Measurements from ENCODE around the gene ISG20. TPM values are rescaled to one million over a fixed set of nuclear protein-coding genes. Genes with fewer than 3 reads are reported as not detected.

Gene ISG20
- polyA plus RNA-seq, 1 experiment = 4.2 TPM

DNA sequence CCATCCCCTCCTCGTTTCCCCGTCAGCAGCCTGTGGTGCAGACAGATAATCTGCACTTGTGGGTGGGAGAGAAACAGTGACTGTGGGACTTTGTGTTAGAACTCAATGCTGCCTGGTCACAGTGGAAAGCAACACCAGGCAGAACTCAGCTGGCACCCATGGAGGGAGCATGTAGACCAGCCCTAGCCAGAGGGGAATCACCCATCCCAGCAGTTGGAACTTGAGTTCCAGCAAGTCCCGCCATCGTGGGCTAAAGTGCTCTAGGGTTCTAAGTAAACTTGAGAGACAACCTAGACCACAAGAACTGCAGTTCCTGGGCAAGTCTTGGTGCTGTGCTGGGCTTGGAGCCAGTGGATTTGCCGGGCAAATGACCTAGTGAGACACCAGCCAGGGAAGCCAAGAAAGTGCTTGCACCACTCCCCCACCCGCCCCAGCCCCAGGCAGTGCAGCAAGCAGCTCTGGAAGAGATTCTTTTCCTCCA is 24.4 kb downstream of the ISG20 start:
- Histone ChIP-seq H3K36me3 (ENCODE audit: control insufficient read depth, insufficient read depth, low read length) (no peaks in the 10 kb centered on the region), H3K27me3 (ENCODE audit: control insufficient read depth, insufficient read depth, low read length) (peaks cover 1% of the 10 kb centered on the region; the same call in 1 of the 2 replicates), H3K4me3 (ENCODE audit: low read depth, low read length) (no peak overlapping the region)
- CTCF ChIA-PET = interaction anchor here (1.1 kb wide), 1 partner anchor 165 kb away, joined by 3 read pairs; no protein-coding TSS in a partner anchor
- POLR2A ChIA-PET = no interaction called here
- TF ChIP-seq, protein P1, sequence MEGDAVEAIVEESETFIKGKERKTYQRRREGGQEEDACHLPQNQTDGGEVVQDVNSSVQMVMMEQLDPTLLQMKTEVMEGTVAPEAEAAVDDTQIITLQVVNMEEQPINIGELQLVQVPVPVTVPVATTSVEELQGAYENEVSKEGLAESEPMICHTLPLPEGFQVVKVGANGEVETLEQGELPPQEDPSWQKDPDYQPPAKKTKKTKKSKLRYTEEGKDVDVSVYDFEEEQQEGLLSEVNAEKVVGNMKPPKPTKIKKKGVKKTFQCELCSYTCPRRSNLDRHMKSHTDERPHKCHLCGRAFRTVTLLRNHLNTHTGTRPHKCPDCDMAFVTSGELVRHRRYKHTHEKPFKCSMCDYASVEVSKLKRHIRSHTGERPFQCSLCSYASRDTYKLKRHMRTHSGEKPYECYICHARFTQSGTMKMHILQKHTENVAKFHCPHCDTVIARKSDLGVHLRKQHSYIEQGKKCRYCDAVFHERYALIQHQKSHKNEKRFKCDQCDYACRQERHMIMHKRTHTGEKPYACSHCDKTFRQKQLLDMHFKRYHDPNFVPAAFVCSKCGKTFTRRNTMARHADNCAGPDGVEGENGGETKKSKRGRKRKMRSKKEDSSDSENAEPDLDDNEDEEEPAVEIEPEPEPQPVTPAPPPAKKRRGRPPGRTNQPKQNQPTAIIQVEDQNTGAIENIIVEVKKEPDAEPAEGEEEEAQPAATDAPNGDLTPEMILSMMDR (IDR thresholded peaks at IDR 0.05; ENCODE audit: insufficient read depth, low read depth, low read length) = no peak
- DNase-seq (ENCODE audit: low read depth) = no peak

DNA sequence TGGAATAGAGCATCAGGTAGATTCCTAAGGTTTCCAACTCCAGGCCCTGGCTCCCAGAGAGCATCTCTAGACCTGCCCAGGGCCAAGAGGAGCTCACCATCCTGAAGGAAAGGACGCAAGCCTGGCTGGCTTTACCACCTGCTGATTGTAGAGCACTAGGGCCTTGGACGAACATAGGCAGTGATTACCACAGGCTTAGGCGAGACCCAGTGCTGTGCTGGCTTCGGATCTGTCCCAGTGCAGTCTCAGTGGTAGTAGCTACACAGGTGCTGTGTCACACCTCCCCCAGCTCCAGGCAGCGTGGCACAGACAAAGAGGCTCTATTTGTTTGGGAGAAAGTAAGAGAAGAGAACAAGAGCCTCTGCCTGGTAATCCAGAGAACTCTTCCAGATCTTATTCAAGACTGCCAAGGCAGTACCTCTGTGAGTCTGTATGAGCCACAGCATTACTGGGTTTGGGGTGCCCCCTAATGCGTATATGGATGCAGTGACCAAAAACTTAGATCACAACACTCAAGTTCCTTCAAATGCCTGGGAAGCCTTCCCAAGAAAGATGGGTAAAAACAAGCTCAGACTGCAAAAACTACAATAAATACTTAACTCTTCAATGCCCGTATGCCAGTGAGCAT is 25.4 kb downstream of the ISG20 start:
- H3K27me3 ChIP-seq (ENCODE audit: control insufficient read depth, insufficient read depth, low read length) = no peaks in the 10 kb centered on the region; the same call in 1 of the 2 replicates
- no peaks in the 10 kb centered on the region for H3K36me3 ChIP-seq (ENCODE audit: control insufficient read depth, insufficient read depth, low read length)
- no peak overlapping the region for H3K4me3 ChIP-seq (ENCODE audit: low read depth, low read length)
- no peak for DNase-seq (ENCODE audit: low read depth)
- TF ChIP-seq, protein P1 (IDR thresholded peaks at IDR 0.05; ENCODE audit: insufficient read depth, low read depth, low read length) = no peak
- CTCF ChIA-PET = interaction anchor here (0.6 to 1.5 kb wide), 3 partner anchors 11 to 164 kb away, joined by 3 read pairs; no protein-coding TSS in a partner anchor
- POLR2A ChIA-PET = no interaction called here

DNA sequence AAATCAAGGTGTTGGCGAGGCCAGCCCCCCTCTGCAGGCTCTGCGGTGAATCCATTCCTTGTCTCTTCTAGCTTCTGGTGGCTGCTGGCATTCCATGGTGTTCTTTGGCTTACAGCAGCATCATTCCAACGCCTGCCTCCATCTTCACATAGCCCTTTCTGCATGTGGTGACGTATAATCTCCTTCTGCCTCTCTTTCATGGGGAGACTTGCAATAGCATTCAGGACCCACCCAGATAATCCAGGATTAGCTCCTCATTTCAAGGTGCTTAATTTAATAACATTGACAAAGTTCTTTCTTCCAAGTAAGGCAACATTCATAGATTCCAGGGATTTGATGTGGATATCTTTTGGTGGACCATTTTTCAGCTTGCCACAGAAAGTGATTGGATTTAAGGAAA is 35.8 kb downstream of the ISG20 start:
- CTCF ChIA-PET = interaction anchor here (1.5 kb wide), 1 partner anchor 26 kb away, joined by 3 read pairs; no protein-coding TSS in a partner anchor

DNA sequence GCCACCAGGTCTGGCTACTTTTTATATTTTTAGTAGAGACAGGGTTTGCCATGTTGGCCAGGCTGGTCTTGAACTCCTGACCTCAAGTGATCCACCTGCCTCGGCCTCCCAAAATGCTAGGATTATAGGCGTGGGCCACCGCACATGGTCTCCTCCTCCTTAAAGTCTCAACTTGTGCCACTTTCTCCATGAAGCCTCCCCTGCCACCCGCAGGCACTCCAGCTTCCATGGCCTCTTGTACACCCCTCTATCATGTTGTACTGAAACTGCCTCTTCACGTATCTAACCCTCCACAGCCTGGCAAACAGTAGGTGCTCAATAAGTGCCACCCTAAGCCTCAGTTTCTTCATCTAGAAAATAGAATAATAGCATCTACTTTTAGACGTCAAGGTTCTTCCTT is 39.9 kb downstream of the ISG20 start:
- no peak overlapping the region for H3K4me3 ChIP-seq (ENCODE audit: low read depth, low read length)
- POLR2A ChIA-PET = no interaction called here
- CTCF ChIA-PET = interaction anchor here (0.5 kb wide), 1 partner anchor 23 kb away, joined by 3 read pairs; no protein-coding TSS in a partner anchor
- TF ChIP-seq, protein P1 (IDR thresholded peaks at IDR 0.05; ENCODE audit: insufficient read depth, low read depth, low read length) = no peak
- no peaks in the 10 kb centered on the region for H3K36me3 ChIP-seq (ENCODE audit: control insufficient read depth, insufficient read depth, low read length)
- peaks cover 5% of the 10 kb centered on the region; the same call in 1 of the 2 replicates for H3K27me3 ChIP-seq (ENCODE audit: control insufficient read depth, insufficient read depth, low read length)
- no peak for DNase-seq (ENCODE audit: low read depth)

More for the DNA sequence above, 35.8 kb downstream of the ISG20 start:
- TF ChIP-seq, protein P1 (IDR thresholded peaks at IDR 0.05; ENCODE audit: insufficient read depth, low read depth, low read length) = no peak
- DNase-seq (ENCODE audit: low read depth) = no peak
- Histone ChIP-seq H3K4me3 (ENCODE audit: low read depth, low read length) (no peak overlapping the region), H3K36me3 (ENCODE audit: control insufficient read depth, insufficient read depth, low read length) (no peaks in the 10 kb centered on the region), H3K27me3 (ENCODE audit: control insufficient read depth, insufficient read depth, low read length) (0 out of 2 replicates have a peak, but pooled peaks cover 4% of the 10 kb centered on the region)
- POLR2A ChIA-PET = no interaction called here

DNA sequence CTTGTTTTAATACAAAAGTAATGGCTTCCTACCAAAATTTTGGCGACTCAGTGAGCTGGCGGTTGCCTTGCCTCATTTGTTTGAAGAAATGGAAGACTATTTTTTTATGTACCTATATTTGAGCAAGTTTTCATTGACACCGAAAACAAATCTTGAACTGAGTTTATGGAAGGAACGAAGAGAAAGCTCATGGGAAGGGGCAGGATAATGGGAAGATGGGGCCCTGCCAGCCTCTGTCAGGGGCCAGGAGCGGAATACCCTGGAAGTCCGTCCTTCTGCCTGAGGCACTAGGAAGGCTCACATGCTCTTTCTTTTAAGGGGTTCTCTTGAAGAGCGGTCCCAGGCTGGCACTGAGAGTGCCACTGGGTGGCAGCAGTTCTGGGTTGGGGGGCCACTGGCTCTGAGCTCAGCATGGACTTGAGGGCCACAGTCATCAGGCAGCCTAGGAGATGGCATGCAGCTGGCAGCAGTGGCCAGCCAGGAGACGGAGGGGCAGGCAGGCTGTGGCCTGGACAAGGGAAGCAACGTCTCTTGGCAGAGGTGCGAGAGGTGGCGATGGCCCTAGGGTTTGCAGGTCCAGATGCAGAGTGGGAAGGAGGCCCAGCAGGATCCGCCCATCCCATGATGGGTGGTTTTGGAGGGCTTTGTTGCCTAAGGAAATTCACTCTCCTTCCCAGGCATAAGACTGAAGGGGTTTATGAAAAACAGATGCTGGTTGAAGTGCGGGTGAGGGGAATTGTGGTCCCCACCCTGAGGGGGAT is 41.6 kb downstream of the ISG20 start:
- Histone ChIP-seq H3K27me3 (ENCODE audit: control insufficient read depth, insufficient read depth, low read length) (peaks cover 2% of the 10 kb centered on the region; the same call in 1 of the 2 replicates), H3K36me3 (ENCODE audit: control insufficient read depth, insufficient read depth, low read length) (no peaks in the 10 kb centered on the region), H3K4me3 (ENCODE audit: low read depth, low read length) (no peak overlapping the region)
- TF ChIP-seq, protein P1 (IDR thresholded peaks at IDR 0.05; ENCODE audit: insufficient read depth, low read depth, low read length) = no peak
- ChIA-PET POLR2A (no interaction called here), CTCF (interaction anchor here (0.5 to 1.2 kb wide), 2 partner anchors 10 to 111 kb away, joined by 3 to 4 read pairs; no protein-coding TSS in a partner anchor)
- no peak for DNase-seq (ENCODE audit: low read depth)

Measured in BJ (cell line).